Endothelial cell of umbilical vein (primary cell): ENCODE measurements around the gene STARD5. TPM values are rescaled to one million over a fixed set of nuclear protein-coding genes. Genes with fewer than 3 reads are reported as not detected.

Experiments used
- BruUV-seq: library from RNA; stranded (reverse); fragments of 400-500 nt; replicated peaks from 2 replicates; lab custom pipeline; 2021; lab: Mats Ljungman, UMichigan
- CTCF ChIA-PET: fragments of 300-600, 350-600 bp; sonication (Branson Sonifier 250); formaldehyde crosslinking; loops from one replicate; lab custom pipeline; 2021; ENCODE audit warnings: antibody characterized with exemption, inconsistent platforms; lab: Charles Lee
- POLR2A ChIA-PET: fragments of 300-600, 350-600 bp; sonication (Branson Sonifier 250); formaldehyde crosslinking; loops from one replicate; lab custom pipeline; 2021; ENCODE audit warnings: antibody characterized with exemption, inconsistent platforms; lab: Charles Lee
- DNase-seq: peaks from one replicate; pipeline ENCODE4 v3.0.0-alpha.2; 2011; ENCODE audit warnings: low read depth, low spot score
- FAIRE-seq: peaks from 2 replicates; lab custom pipeline; 2011; peaks lifted over from hg19 to GRCh38; lab: Jason Lieb, UNC
- H2AFZ ChIP-seq: 2 replicates; pipeline ENCODE4 v1.6.0; 2012; ENCODE audit warnings: low read depth, low read length, control low read depth, inconsistent platforms
- H3K27ac ChIP-seq: 2 replicates; pipeline ENCODE4 v1.5.1; 2011; ENCODE audit warnings: low read depth, mild to moderate bottlenecking, control low read depth, low read length, moderate library complexity; ENCODE audit not compliant: insufficient read depth
- H3K27me3 ChIP-seq, 2 experiments: 2 replicates each; pipeline versions ENCODE4 v1.6.0 to v1.6.1; 2011; ENCODE audit warnings: low read length in 2 of 2, mixed read lengths in 1 of 2; ENCODE audit not compliant: control insufficient read depth in 2 of 2, insufficient read depth in 2 of 2
- H3K36me3 ChIP-seq, 2 experiments: 2 replicates in 1 of 2; 3 replicates in 1 of 2; pipeline ENCODE4 v1.5.1; 2011; ENCODE audit warnings: low read length in 2 of 2, mild to moderate bottlenecking in 1 of 2, moderate library complexity in 1 of 2; ENCODE audit not compliant: control insufficient read depth in 2 of 2, insufficient read depth in 2 of 2; ENCODE audit errors: extremely low read depth in 1 of 2
- H3K4me1 ChIP-seq: 3 replicates; pipeline ENCODE4 v1.5.1; 2011; ENCODE audit warnings: mild to moderate bottlenecking, low read length; ENCODE audit not compliant: control insufficient read depth, insufficient read depth; ENCODE audit errors: extremely low read depth
- H3K4me2 ChIP-seq: 2 replicates; pipeline ENCODE4 v1.6.1; 2011; ENCODE audit warnings: low read length, control low read depth, mixed read lengths; ENCODE audit not compliant: insufficient read depth
- H3K4me3 ChIP-seq, 3 experiments: fragments of 200-600 bp in 1 of 3; sonication (generic), shearing (Covaris generic) in 1 of 3; replicated peaks in 1 of 3; 2 replicates each; pipeline ENCODE4 v1.5.1; 2011 to 2016; ENCODE audit warnings: control low read depth in 3 of 3, low read length in 3 of 3, mild to moderate bottlenecking in 2 of 3, inconsistent platforms in 1 of 3, low read depth in 1 of 3, moderate library complexity in 1 of 3; ENCODE audit not compliant: insufficient read depth in 1 of 3
- H3K79me2 ChIP-seq: 2 replicates; pipeline ENCODE4 v1.6.0; 2012; ENCODE audit warnings: low read length, inconsistent platforms; ENCODE audit not compliant: control insufficient read depth, insufficient read depth
- H3K9ac ChIP-seq: replicated peaks from 2 replicates; pipeline ENCODE3; 2011; ENCODE audit warnings: low read length, control low read depth; ENCODE audit not compliant: insufficient read depth; ENCODE audit errors: extremely low read depth
- H3K9me1 ChIP-seq: replicated peaks from 3 replicates; pipeline ENCODE4 v1.6.0; 2011; ENCODE audit warnings: mild to moderate bottlenecking, low read length; ENCODE audit not compliant: control insufficient read depth, insufficient read depth; ENCODE audit errors: extremely low read depth
- H3K9me3 ChIP-seq: replicated peaks from 2 replicates; pipeline ENCODE4 v1.5.1; 2012; ENCODE audit warnings: low read length, inconsistent platforms; ENCODE audit not compliant: control insufficient read depth, insufficient read depth
- H4K20me1 ChIP-seq: replicated peaks from 2 replicates; pipeline ENCODE3; 2011; ENCODE audit warnings: mild to moderate bottlenecking, low read length; ENCODE audit not compliant: control insufficient read depth, insufficient read depth; ENCODE audit errors: extremely low read depth
- EZH2 ChIP-seq: IDR thresholded peaks from 2 replicates; pipeline ENCODE4 v1.6.1; 2012; ENCODE audit warnings: borderline replicate concordance, low read depth, mild to moderate bottlenecking, moderate library complexity, low read length, inconsistent platforms; ENCODE audit not compliant: severe bottlenecking
- FOS ChIP-seq: IDR thresholded peaks from 2 replicates; pipeline ENCODE4 v1.6.1; 2011; ENCODE audit warnings: mild to moderate bottlenecking, low read length, moderate library complexity, borderline replicate concordance; ENCODE audit not compliant: insufficient read depth
- GATA2 ChIP-seq: IDR thresholded peaks from 2 replicates; pipeline ENCODE4 v1.7.0; 2011; ENCODE audit warnings: low read depth, mild to moderate bottlenecking, moderate library complexity, mixed read lengths, low read length; ENCODE audit not compliant: insufficient read length, insufficient read depth
- JUN ChIP-seq: IDR thresholded peaks from 2 replicates; pipeline ENCODE4 v1.6.1; 2011; ENCODE audit warnings: borderline replicate concordance, low read depth; ENCODE audit not compliant: insufficient read length, insufficient read depth
- MAX ChIP-seq: IDR thresholded peaks from 2 replicates; pipeline ENCODE4 v1.6.1; 2011; ENCODE audit not compliant: insufficient read depth, insufficient read length
- MYC ChIP-seq: IDR thresholded peaks from one replicate; pipeline ENCODE4 v1.6.1; 2011; ENCODE audit warnings: mild to moderate bottlenecking, low read depth, low read length
- POLR2A ChIP-seq: IDR thresholded peaks from 2 replicates; pipeline ENCODE4 v1.6.1; 2012; ENCODE audit warnings: low read depth, mild to moderate bottlenecking, control low read depth, low read length
- POLR2AphosphoS5 ChIP-seq: IDR thresholded peaks from 2 replicates; pipeline ENCODE4 v1.6.1; 2012; ENCODE audit warnings: low read depth, mild to moderate bottlenecking, control low read depth, low read length, moderate library complexity; ENCODE audit not compliant: insufficient read depth
- dilution Hi-C: fragments of 300-500 bp; cut with MboI; formaldehyde crosslinking; loops from one replicate; pipeline ENCODE4 v1.15.0; 2019; ENCODE audit warnings: low sequenced_read_pairs; ENCODE audit not compliant: extremely low pct_ligation_motif_present
- intact Hi-C: fragments of 100-400 bp; cut with micrococcal nuclease; formaldehyde crosslinking; loops from one replicate; pipeline ENCODE4 v1.10.0; 2022
- polyA plus RNA-seq, 4 experiments: library from polyadenylated mRNA; depleted of rRNA in 3 of 4; stranded (reverse) in 3 of 4; unstranded in 1 of 4; fragments of >200 nt; gene quantifications; 2 replicates each; pipeline versions ENCODE4 v1.2.1 to v1.2.3, GENCODE V29; 2011 to 2012; ENCODE audit warnings: missing spikeins in 1 of 4
- total RNA-seq: library from RNA; stranded (reverse); gene quantifications from 2 replicates; pipeline ENCODE4 v1.2.3, GENCODE V29; 2021
- TF ChIP-seq, protein P1 (sequence below), 2 donors: IDR thresholded peaks; 1 replicate in 1 of 2; 2 replicates in 1 of 2; pipeline ENCODE4 v1.5.1; 2011; ENCODE audit warnings: low read length in 2 of 2, mild to moderate bottlenecking in 2 of 2, moderate library complexity in 2 of 2, control low read depth in 1 of 2, inconsistent platforms in 1 of 2, low read depth in 1 of 2; ENCODE audit not compliant: insufficient read depth in 1 of 2; ENCODE audit errors: extremely low read depth in 1 of 2

The STARD5 gene
- total and polyA plus RNA-seq, 2 donors (not counting 3 experiments of a cell fraction or from before 2014, with no cell fraction given) = 2.2 to 3.0 TPM

- H3K9me3 ChIP-seq = no peaks in the 10 kb centered on the region
These were observed 39.3 kb upstream of the STARD5 start for GRCh38 chr15:81363276-81363675.

More at GRCh38 chr15:81363276-81363675, 39.3 kb upstream of the STARD5 start:
- Histone ChIP-seq H4K20me1 (no peaks in the 10 kb centered on the region), H3K4me1 (no peaks in the 10 kb centered on the region), H3K36me3 (no peaks in the 10 kb centered on the region), H3K27me3 (peaks cover 0 to 2% of the 10 kb centered on the region in 2 experiments), H3K9me1 (no peaks in the 10 kb centered on the region), H2AFZ (no peak overlapping the region), H3K79me2 (no peaks in the 10 kb centered on the region), H3K9ac (no peak overlapping the region), H3K4me2 (no peak overlapping the region), H3K27ac (no peak overlapping the region), H3K4me3 (no peak overlapping the region)
- no peak for FAIRE-seq
- POLR2A ChIA-PET = no interaction called here
- intact Hi-C loops (no loop called here), dilution Hi-C loops (no loop called here)
- DNase-seq = no peak
- CTCF ChIA-PET = no interaction called here
- BruUV-seq = no TSS peak
- TF ChIP-seq, protein P1, sequence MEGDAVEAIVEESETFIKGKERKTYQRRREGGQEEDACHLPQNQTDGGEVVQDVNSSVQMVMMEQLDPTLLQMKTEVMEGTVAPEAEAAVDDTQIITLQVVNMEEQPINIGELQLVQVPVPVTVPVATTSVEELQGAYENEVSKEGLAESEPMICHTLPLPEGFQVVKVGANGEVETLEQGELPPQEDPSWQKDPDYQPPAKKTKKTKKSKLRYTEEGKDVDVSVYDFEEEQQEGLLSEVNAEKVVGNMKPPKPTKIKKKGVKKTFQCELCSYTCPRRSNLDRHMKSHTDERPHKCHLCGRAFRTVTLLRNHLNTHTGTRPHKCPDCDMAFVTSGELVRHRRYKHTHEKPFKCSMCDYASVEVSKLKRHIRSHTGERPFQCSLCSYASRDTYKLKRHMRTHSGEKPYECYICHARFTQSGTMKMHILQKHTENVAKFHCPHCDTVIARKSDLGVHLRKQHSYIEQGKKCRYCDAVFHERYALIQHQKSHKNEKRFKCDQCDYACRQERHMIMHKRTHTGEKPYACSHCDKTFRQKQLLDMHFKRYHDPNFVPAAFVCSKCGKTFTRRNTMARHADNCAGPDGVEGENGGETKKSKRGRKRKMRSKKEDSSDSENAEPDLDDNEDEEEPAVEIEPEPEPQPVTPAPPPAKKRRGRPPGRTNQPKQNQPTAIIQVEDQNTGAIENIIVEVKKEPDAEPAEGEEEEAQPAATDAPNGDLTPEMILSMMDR (IDR thresholded peaks at IDR 0.05; ENCODE audit: extremely low read depth in 1 of 2, insufficient read depth in 1 of 2, low read depth in 1 of 2, low read length in 2 of 2) = no peak
- TF ChIP-seq GATA2 = no peak
- no peak for TF ChIP-seq FOS
- no peak for TF ChIP-seq JUN
- no peak for TF ChIP-seq POLR2AphosphoS5
- no peak for TF ChIP-seq MYC
- no peak for TF ChIP-seq MAX
- no peak for TF ChIP-seq EZH2
- no peak for TF ChIP-seq POLR2A
